Stimulated activated CD4-positive, alpha-beta T cell treated with anti-CD3 and anti-CD28 coated beads, Interleukin-4, amount 100 ng/mL, for 1 hour (primary cell): ENCODE measurements around the gene SLC41A1.
"Not testable (repeated sequence)": the region's sequence is repeated elsewhere in the genome, so short reads cannot be mapped to it uniquely, and the experiment has no call there.

ENCODE experiments used
- DNase-seq: peaks from one replicate; pipeline ENCODE4 v3.0.0-alpha.2; 2020

The SLC41A1 gene

GRCh38 chr1:205812878-205813754 lies at the start of gene SLC41A1:
Gene SLC41A1 (minus strand): TSS chr1:205813198. CDS start chr1:205810441, 2,757 bp downstream.
- peak; percentile 88 for DNase-seq

GRCh38 chr1:205861540-205861939 lies 48.5 kb upstream of the SLC41A1 start:
- no peak for DNase-seq

GRCh38 chr1:205858141-205858961 lies 45.4 kb upstream of the SLC41A1 start:
- DNase-seq: no peak

GRCh38 chr1:205857501-205857900 lies 44.5 kb upstream of the SLC41A1 start:
- DNase-seq: not testable (repeated sequence)

GRCh38 chr1:205856433-205856832 lies 43.4 kb upstream of the SLC41A1 start:
- no peak for DNase-seq

GRCh38 chr1:205852969-205853368 lies 40.0 kb upstream of the SLC41A1 start:
- no peak for DNase-seq

GRCh38 chr1:205851993-205852392 lies 39.0 kb upstream of the SLC41A1 start:
- no peak for DNase-seq

GRCh38 chr1:205849619-205850355 lies 36.8 kb upstream of the SLC41A1 start, which contains the start of gene PM20D1:
Gene PM20D1 (minus strand): TSS chr1:205850132. CDS start chr1:205850072, 60 bp downstream.
- peak; percentile 65 for DNase-seq

- no peak for DNase-seq
These were observed 30.2 kb upstream of the SLC41A1 start for GRCh38 chr1:205843036-205843859.

- DNase-seq: no peak
These were observed 29.2 kb upstream of the SLC41A1 start for GRCh38 chr1:205842229-205842628.

GRCh38 chr1:205840146-205840923 lies 27.3 kb upstream of the SLC41A1 start:
- no peak for DNase-seq

- DNase-seq: no peak
These were observed 24.5 kb upstream of the SLC41A1 start for GRCh38 chr1:205837382-205837970.

- no peak for DNase-seq
These were observed 21.8 kb upstream of the SLC41A1 start for GRCh38 chr1:205834751-205835150.

GRCh38 chr1:205832326-205832751 lies 19.3 kb upstream of the SLC41A1 start:
- DNase-seq: no peak

- no peak for DNase-seq
These were observed 14.6 kb upstream of the SLC41A1 start for GRCh38 chr1:205827623-205828022.

GRCh38 chr1:205826995-205827394 lies 14.0 kb upstream of the SLC41A1 start:
- no peak for DNase-seq

GRCh38 chr1:205826016-205826806 lies 13.2 kb upstream of the SLC41A1 start:
- no peak for DNase-seq

- no peak for DNase-seq
These were observed 11.2 kb upstream of the SLC41A1 start for GRCh38 chr1:205824180-205824579.

- DNase-seq: not testable (repeated sequence)
These were observed 10.3 kb upstream of the SLC41A1 start for GRCh38 chr1:205823260-205823659.

GRCh38 chr1:205822397-205822796 lies 9.4 kb upstream of the SLC41A1 start:
- DNase-seq: no peak
